GM19351 (cell line): ENCODE data around the gene CTCF.
A peak's percentile ranks its signal among the peaks of the same experiment; 100 is the strongest.

ENCODE experiments used
- ATAC-seq: cut with Tn5 transposase; IDR thresholded peaks from one replicate; pipeline ENCODE4 v1.9.1; 2021; ENCODE audit warnings: mild to moderate bottlenecking, moderate library complexity; ENCODE audit not compliant: unreplicated experiment

Gene CTCF

DNA sequence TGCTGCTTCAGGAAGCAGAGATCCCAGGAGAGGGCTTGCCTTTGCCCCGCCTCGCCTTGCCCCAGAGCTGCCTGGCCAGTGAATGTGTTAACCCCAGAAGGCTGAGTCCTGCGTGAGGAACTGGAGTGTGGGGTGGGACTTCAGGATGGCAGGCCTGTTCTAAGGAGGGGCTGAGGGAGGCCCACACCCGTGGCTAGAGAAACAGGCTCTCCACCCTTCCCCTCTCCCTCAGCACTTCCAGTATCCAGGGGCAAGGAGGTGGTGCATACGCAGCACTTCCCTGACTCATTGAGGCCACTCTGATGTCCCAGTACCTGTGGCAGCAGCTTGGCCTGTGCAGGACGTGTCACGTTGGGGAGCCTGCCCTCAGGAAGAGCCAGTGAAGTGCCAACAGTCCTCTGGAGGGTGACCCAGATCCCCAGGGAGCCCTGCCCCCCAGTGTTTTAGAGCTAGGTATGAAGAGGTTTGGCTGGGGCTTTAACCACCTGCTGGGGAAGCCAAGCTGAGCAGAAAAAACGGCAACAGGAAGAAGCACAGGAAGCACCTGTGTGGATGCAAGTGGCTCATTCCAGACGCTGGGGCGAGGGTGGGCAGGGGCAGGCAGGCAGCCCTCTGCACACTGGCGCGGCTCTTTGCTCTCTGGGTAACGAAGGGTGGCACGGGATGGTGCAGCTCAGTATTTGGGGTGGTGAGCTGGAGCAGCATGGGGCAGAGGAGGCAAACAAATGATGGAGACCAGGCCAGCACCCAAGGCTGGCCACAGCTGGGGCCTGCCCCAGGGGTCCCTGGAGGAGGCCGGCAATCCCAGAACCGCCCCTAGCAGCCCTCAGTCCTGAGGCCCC, 14.7 kb upstream of the CTCF start:
- ATAC-seq: peak; percentile 41

DNA sequence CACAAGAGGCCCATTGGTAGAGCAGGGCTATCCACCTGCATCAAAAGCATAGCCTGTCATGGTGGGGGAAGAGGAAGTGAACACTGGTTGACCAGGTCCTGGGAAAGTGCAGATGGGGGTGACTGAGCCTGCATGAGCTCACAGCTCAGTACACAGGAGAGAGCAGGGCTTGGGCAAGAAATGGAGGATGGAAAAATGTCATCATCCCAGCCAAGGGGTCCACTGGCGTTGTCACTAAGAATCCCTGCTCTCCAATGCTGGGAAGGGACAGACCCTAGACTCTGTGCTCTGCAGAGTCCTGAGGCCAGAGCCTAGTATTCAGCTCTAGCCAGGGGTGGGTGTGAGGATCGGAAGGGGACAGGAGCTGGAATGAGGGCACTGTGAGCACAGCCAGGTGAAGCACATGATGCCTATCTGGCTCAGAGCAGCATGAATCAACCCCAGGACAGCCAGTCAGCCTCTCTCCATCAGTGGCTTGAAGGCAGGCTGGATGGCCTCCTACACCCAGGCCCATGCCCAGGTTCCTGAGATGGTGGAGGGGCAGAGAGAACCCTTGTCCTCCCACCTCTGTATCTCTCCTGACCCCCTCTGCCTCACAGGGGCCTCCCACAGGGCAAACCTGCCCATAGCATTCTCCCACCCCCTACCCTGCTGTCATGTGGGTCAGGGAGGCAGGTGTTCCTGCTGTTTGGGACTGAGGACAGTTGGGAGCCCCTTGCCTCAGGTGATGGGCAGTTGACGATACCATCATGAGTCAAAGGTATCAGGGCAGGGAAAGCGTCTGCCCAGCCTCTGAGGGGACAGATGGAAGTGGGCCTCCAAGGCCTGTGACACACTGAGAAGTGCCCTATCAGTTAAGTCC, 13.8 kb upstream of the CTCF start:
- peak; percentile 40 for ATAC-seq

DNA sequence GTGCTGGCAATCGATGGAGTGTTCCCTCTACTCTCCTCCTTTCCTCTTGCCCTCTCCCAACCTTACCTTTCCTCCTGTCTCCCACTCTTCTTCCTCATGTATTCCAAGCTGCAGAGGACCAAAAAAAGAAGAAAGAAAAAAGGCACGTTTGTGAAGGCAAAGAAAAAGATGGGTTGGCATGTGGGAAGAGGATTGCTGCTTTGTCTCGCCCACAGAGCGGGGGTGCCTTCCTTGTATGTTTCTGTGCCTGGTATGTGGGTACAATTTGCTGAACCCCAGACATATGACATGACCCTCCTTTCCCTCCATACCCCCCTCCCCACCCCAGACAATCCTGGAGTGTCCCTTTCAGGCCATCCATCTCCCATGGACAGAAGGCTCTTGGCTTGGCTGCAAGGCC, 13.1 kb upstream of the CTCF start:
- no peak for ATAC-seq

DNA sequence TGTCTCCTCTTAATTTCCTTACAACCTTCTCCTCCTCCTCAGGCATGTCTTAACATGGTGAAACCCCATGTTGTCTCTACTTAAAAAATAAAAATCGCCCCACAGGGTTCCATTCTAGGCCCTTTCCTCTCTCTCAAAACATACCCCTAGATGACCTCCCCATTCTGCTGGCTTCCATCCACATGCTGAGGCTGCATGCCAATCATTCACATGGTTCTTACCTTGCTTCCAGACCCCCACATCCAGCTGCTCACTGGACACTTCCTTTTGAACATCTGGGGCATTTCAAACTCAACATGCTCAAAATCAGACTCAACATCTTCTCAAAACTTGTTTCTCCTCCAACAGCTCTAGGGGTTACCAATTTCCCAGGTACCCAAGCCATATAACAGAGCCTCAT, 12.4 kb upstream of the CTCF start:
- no peak for ATAC-seq

DNA sequence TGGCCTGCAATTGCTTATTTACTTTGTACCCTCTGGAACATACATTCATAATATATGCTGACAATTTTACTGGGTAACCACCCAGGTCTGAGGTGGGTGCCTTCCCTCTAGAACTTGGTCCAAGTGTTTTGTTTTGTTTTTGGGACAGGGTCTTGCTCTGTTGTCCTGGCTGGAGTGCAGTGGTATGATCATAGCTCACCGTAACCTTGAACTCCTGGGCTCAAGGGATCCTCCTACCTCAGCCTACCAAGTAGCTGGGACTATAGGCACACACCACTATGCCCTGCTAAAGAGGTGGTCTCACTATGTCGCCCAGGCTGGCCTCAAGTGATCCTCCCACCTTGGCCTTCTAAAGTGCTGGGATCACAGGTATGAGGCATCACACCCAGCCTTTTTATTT, 11.2 kb upstream of the CTCF start:
- ATAC-seq: no peak

DNA sequence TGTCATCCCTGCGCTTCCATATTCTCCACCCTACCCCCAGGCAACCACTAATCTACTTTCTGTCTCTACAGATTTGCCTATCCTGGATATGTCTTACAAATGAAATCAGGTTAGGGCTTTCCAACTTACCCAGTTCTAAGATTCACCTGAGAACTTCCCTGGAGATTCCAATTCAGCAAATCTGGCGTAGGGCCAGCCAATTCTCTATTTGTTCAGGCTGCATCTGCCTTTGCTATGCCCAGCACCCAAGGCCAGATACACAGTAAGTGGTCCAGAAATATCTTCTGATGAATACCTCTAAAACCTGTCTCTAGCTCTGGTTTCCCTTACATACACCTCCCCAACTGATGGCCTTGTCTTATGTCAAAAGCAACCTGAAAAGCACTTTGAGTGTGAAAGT, 10.4 kb upstream of the CTCF start:
- ATAC-seq: no peak

DNA sequence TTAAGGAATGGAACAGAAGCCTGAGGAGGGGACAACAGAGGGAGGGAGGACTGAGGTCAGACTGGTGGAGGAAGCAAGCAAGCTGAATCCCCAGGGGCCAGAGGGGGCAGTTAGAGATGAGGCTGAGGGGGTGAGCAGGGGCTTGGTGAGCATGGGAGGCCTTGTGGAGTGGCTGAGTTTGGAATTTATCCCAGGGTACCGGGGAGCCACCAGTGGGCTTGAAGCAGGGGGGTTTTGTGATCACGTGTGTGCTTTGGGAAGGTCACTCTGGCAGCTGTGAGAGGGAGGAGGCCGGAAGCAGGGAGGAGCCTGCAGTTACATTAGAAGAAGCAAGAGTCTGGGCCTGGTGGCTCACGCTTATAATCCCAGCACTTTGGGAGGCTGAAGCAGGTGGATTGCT, 9.8 kb upstream of the CTCF start:
- ATAC-seq: no peak

DNA sequence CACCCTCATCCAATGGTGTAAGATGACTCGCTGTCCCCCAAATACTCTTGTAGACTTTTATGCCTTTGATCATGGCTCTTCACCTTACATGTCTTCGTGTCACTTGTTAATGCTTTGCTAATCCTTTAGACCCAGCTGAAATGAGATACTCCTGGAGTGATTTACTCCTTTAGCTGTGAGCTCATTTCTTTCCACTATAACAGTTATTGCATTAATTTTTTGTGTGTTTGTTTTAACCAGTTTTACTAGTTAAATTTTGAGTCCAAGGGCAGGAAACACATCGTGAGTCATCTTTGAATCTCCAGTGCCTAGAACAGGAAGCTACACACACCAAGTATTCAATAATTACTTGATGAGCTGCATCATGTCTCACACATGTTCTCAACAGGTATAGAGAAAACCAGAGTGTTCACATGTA, 6.5 kb upstream of the CTCF start:
- no peak for ATAC-seq

DNA sequence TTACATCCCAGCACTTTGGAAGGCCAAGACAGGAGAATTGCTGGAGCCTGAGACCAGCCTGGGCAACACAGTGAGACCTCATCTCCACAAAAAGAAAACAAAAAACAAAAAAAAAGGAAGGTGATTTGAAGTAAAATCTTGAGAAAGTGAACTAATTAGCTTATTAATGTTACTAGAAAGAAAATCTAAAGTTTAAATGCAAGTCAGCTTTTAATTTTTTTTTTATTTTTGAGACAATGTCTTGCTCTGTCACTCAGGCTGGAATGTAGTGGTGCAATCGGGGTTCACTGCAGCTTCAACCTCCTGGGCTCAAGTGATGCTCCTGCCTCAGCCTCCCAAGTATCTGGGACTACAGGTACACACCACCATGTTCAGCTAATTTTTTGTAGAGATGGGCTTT, 3.5 kb upstream of the CTCF start:
- no peak for ATAC-seq

DNA sequence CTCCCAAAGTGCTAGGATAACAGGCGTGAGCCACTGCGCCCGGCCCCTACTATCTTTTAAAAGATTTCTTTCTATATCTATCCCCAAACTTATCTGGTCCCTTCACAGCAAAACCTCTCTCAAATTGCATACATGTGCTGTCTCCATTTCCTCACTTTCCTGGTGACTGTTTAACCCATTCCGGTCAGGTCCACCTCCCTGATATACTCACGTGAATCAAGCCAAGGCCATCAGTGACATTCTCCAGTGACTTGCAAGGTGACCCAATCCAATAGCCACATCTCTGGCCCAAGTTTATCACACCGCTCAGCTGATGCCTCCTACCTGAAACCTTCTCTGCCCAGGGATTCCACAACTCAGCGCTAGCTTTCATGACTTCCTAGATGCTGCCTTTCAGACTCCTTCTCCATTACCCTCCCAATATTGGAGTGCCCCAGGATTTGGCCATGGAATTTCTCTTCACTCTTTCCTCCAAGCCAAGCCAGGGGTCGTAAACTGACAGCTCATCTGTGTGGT, 1.4 kb upstream of the CTCF start:
- no peak for ATAC-seq

DNA sequence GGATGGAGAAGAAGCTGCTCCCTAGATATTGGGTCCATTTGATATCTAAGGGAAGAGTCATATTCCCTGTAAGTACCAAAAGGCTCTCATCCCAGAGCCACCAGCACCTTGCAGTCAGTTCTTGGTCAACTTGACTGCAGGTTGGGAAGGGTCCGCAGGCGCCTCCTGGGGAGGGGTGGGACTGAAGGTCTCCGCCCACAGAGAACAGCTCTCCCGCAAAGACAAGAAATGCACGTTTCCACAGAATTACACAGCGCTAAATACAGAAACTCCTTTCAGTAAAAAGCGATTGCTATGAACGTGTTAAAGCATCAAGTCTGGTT, 864 bp upstream of the CTCF start:
- ATAC-seq: no peak

DNA sequence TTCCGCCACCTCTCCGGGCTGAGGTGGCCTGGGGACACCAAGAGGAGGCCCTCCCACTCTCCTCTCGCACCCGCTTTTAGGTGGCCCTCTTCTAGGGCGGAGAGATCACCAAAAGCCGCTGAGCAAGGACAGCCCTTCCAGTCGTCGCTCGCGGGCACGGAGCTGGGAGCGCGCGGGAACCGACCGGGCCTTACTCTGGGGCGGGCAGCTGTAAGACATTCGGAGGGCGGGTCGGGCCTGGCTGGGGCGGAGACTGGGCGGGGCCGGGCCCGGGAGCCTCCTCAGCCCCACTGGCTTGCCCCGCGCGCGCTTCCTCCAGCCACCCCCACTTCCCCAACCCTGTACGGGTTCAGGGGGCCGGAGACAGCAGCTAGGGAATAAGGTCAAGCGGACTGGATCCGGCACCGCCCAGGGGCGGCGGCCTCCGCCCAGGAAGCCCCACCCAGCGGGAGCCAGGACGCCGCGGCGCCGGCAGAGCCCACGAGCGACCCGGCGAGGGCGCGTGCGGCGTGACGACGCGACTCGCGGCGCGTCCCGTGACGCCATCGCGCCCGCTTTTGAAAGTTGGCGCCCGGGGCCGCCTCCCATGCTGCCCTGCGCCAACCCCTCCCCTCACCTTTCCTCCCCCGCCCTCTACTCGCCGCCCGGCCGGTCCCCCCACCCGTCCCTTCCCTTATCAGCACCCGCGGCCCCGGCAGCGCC, 351 bp upstream of the CTCF start:
- ATAC-seq: peak; percentile 79

DNA sequence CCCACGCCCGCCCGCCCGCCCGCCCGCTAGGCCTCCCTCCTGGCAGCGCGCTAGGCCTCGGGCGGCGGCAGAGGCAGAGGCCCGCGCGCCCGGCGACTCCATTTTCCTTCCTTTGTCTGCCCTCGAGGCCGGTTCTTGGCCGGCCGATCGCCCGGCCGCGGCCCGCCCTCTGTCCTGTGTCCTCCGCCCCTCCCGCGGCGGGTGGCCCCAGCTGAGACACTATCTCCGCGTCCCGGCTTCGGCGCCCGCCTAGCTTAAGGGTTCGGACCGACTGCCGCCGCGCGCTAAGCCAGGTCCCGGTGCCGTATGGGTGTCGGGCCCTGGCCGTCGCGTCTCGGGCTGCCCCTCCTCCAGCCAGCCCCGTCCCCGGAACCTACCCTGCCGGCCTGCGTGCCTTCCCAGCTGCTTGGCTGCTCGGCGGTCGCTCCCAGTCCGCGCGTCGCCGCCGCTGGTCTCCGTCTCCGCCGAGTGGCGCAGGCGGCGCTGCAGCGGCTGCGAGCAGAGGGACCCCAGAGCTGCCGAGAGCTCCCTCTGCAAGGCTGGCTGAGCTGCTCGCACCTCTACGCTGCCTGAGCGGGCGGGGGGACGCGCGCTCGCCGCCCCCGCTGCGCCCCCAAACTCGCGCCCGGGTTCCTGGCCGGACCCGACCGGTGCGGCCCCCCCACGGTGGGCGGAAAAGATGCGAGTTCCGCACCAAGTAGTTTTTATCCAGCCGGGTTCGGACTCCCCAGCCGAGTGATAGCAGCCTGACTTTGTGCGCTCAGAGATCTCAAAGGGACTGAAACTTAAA, 787 bp downstream of the CTCF start:
- peak; percentile 13 for ATAC-seq

DNA sequence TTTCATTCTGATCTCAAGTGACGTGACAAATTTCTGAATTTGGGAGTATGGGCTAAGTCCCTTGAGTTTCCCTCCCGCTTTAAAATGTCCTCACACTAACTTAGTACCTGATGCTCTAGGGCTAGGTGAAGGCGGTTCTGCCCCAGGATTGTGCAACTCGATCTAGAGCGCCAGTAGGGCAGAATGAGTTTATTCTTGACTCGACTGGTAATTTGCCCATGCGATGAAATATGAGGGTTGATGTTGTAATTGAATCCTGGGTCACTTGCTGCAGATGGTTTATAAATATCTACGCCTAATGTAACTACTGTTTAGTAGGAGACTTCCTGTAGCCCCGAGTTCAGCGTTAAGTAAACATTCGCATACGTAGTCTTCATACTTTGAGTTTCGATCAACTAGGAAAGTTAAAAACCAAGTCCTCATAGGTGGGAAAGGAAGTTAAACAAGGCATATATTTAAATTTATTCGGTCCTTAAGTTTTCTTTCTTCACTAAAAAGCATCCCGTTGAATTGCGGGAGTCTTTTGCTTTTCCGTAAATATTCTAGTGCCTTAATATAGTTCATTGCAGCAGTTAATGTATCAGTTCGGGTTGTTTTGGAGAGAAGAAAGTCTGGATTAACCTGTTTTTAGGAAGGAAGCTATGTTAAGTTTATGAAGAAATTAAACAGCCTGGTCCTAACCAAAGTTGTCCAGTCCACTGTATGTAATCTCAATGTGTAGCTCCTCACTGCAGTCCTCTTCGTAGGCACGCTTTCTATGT, 1.6 kb downstream of the CTCF start:
- ATAC-seq: no peak

DNA sequence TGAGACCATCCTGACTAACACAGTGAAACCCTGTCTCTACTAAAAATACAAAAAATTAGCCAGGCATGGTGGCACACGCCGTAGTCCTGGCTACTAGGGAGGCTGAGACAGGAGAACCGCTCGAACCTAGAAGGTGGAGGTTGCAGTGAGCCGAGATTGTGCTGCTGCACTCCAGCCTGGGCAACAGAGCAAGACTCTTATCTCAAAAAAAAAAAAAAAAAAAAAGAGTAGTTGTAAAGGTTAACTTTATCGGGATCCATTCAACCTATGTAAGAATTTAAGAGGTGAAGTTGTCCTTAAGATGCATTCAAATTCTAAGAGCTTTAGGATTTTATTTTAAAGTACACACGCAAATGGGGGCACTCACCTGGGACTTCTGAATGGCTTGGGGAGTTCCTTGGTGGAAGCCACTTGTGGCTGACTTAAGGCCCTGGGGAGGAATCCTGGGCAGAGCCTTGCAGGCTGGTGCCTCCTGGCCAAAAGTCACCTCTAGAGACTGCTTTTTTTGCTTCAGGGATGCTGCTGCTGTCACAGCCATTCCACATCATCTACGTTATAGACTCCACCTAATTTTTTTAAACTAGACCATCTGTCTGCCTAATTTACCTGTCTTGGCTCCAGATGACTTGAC, 3.3 kb downstream of the CTCF start:
- no peak for ATAC-seq

DNA sequence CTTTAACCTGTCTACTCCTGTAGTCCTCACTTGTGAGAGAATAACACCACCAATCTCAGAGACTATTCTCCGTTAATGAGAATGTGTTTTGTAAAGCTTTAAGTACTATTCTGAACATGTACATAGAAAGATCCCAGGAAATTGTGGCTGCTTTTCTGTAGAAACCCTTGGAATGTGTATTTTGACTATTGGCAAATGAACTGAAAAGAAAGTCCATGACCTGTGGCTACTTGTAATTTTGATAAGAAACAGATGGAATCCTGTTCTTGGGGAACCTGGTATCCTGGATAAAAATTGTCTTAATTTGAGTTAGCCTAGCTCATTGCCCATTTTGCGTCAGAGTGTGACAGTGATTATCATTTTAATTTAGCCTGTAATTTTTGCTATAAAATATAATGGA, 9.1 kb downstream of the CTCF start:
- ATAC-seq: no peak

DNA sequence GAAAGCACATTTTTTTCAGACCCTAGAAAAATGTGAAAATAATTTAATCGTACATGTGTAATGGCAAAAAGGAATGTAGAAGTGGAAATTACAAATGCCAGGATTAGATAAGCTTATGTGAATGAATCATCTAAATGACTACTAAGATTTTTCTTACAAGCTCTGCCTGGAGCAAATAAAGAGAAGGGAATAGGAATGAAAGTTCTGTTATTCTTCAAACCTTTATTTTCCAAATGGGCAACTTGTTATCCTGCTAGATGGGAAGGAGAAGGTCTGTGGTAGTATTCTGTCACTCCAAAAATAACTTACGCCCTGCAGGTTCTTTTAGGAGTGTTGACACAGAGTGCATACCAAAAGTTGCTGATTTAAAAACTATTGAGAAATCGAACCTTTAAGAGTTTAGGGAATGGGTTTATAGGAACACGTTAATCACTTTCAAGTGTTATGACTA, 9.7 kb downstream of the CTCF start:
- no peak for ATAC-seq

DNA sequence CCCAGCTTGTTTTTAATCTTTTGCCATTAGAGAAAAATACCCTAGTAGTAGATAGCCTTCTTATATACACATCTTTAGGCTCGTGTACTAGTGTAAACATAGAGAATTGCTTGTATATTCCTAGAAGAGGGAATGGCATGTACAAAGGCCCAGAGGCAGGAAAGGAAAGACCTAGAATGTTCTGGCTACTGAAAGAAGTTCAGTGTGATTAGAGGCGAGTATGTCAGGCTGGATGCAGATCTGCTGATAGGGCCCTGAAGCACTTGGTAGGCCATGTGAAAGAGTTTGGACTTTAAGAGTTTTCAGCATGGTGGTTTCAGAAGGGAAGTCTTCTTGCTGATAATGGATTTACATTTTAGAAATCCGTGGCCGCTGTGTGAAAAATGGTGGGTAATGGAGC, 17.4 kb downstream of the CTCF start:
- ATAC-seq: no peak

DNA sequence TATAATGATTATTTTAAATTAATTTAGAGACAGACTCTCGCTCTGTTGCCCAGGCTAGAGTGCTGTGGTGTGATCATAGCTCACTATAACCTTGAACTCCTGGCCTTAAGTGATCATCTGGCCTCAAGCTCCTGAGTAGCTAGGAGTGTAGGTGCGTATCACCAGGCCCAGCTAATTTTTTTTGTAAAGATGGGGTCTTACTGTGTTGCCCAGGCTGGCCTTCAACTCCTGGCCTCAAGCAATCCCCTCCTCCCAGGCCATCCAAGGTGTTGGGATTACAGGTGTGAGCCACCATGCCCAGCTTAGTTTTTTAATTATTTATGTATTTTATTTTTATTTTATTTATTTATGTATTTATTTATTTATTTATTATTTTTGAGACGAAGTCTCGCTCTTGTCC, 17.9 kb downstream of the CTCF start:
- no peak for ATAC-seq
